A549 treated with Hydrocortisone at 1 μM for 4 hours (cell line): ENCODE measurements around the gene REEP3. TPM values are rescaled to one million over a fixed set of nuclear protein-coding genes. Genes with fewer than 3 reads are reported as not detected.

Experiments
- total RNA-seq: library from RNA; stranded (reverse); fragments of 200-300 nt; extraction: Qiagen RNA extraction; gene quantifications from 5 replicates; pipeline ENCODE4 v1.2.3, GENCODE V29; 2022

Gene REEP3
- 16.0 to 19.5 TPM (median 18.7 TPM) in 5 replicates for total RNA-seq

DNA sequence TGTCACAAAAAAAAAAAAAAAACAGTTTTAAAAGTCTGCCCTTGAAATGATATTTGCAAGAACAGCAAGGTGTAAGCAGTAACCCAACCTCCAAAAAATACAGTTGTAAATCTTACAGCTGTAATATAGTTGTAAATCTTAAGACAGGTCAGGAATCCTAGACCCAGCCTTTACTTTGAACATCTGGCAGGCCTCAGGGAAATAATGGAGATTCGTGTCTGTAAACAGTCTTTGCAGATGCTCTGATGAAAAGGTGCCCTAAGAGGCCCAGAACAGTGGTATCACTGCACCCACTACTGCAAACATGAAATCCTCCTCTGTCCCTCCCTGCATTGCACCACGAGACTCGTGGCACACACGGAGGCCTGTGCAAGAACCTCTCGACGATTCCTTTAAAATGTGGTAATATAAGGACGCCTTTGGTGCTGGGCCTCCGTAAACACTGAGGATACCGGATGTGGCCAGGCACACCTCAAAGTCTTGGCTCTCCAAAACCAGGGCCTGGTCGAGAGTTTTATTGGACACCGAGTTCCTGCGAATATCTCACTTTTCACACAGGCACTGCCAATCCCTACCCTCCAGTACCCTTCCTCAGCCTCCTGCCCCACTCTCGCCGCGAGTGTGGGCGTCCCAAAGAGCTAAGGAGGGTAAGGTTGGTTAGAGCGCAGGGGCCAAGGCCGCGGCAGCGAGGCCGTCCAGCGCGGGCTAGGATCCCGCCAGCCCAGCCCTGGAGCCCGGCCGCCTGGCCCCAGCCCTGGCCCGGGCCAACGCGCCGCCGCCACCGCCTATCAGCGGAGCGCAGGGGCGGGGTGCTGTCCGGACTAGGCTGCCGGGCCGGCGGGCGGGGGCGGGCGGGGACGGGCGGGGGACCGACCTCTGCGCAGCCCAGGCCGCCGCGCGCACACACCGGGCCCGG, at the start of gene REEP3:
REEP3 (plus strand) TSS at position 902 of the 916 bp plus-strand sequence. CDS start 145 bp downstream, outside the sequence.

Other genes starting within 250 kb of the REEP3 start
- 14.6 to 25.6 TPM (median 18.2 TPM) in 5 replicates for gene JMJD1C, start 55.4 kb upstream of the REEP3 start, total RNA-seq